ENCODE results near the gene TEP1. TPM values are rescaled to one million over a fixed set of nuclear protein-coding genes. Genes with fewer than 3 reads are reported as not detected.

Gene TEP1
- total and polyA plus RNA-seq, 2 donors (not counting 1 experiment from before 2014, with no cell fraction given) = 10.5 to 21.6 TPM

- Histone ChIP-seq H3K27me3 (ENCODE audit: control insufficient read depth, insufficient read depth, low read length) (no peaks in the 10 kb centered on the region), H3K9ac (ENCODE audit: insufficient read depth, low read length) (no peak overlapping the region), H2AFZ (ENCODE audit: low read length) (no peak overlapping the region), H3K9me3 (ENCODE audit: control insufficient read depth, insufficient read depth, low read depth, low read length) (no peaks in the 10 kb centered on the region), H3K79me2 (ENCODE audit: control insufficient read depth, insufficient read depth, low read length) (no peaks in the 10 kb centered on the region), H3K4me3 (replicated peaks in 1 of 4; ENCODE audit: control extremely low read depth in 1 of 4, insufficient read depth in 1 of 4, low read depth in 3 of 4, low read length in 4 of 4) (no peak overlapping the region), H3K4me1 (ENCODE audit: control insufficient read depth, extremely low read depth, insufficient read depth, low read length) (no peaks in the 10 kb centered on the region), H3K27ac (ENCODE audit: insufficient read depth, low read length) (no peak overlapping the region), H3K4me2 (ENCODE audit: extremely low read depth, insufficient read depth, low read length) (no peak overlapping the region), H4K20me1 (ENCODE audit: control insufficient read depth, extremely low read depth, insufficient read depth, low read length) (no peaks in the 10 kb centered on the region), H3K36me3 (ENCODE audit: control insufficient read depth, insufficient read depth, low read length) (peaks cover 6% of the 10 kb centered on the region)
- TF ChIP-seq CTCF (conservative IDR thresholded peaks at IDR 0.05 in 1 of 2, IDR thresholded peaks at IDR 0.05 in 1 of 2; ENCODE audit: low read depth in 1 of 2, low read length in 2 of 2) (no peak), EZH2 (IDR thresholded peaks at IDR 0.05; ENCODE audit: low read length, missing control alignments) (no peak)
- no peak for DNase-seq (ENCODE audit: low read depth in 2 of 2)
These were observed 15.8 kb downstream of the TEP1 start for GRCh38 chr14:20397511-20397910.

GRCh38 chr14:20391505-20391904 is 21.8 kb downstream of the TEP1 start:
- no peak overlapping the region for H3K27ac ChIP-seq (ENCODE audit: insufficient read depth, low read length)
- H3K4me2 ChIP-seq (ENCODE audit: extremely low read depth, insufficient read depth, low read length) = no peak overlapping the region
- TF ChIP-seq CTCF (conservative IDR thresholded peaks at IDR 0.05 in 1 of 2, IDR thresholded peaks at IDR 0.05 in 1 of 2; ENCODE audit: low read depth in 1 of 2, low read length in 2 of 2) = no peak
- TF ChIP-seq EZH2 (IDR thresholded peaks at IDR 0.05; ENCODE audit: low read length, missing control alignments) = no peak
- no peak overlapping the region for H2AFZ ChIP-seq (ENCODE audit: low read length)
- no peak overlapping the region for H3K4me3 ChIP-seq (replicated peaks in 1 of 4; ENCODE audit: control extremely low read depth in 1 of 4, insufficient read depth in 1 of 4, low read depth in 3 of 4, low read length in 4 of 4)
- H3K36me3 ChIP-seq (ENCODE audit: control insufficient read depth, insufficient read depth, low read length) = peaks cover 18% of the 10 kb centered on the region
- no peaks in the 10 kb centered on the region for H3K27me3 ChIP-seq (ENCODE audit: control insufficient read depth, insufficient read depth, low read length)
- no peak for DNase-seq (ENCODE audit: low read depth in 2 of 2)
- H4K20me1 ChIP-seq (ENCODE audit: control insufficient read depth, extremely low read depth, insufficient read depth, low read length) = no peaks in the 10 kb centered on the region
- H3K9me3 ChIP-seq (ENCODE audit: control insufficient read depth, insufficient read depth, low read depth, low read length) = no peaks in the 10 kb centered on the region
- no peaks in the 10 kb centered on the region for H3K4me1 ChIP-seq (ENCODE audit: control insufficient read depth, extremely low read depth, insufficient read depth, low read length)
- no peak overlapping the region for H3K9ac ChIP-seq (ENCODE audit: insufficient read depth, low read length)
- H3K79me2 ChIP-seq (ENCODE audit: control insufficient read depth, insufficient read depth, low read length) = no peaks in the 10 kb centered on the region

- H3K9ac ChIP-seq (ENCODE audit: insufficient read depth, low read length) = no peak overlapping the region
- no peak overlapping the region for H3K4me3 ChIP-seq (replicated peaks in 1 of 4; ENCODE audit: control extremely low read depth in 1 of 4, insufficient read depth in 1 of 4, low read depth in 3 of 4, low read length in 4 of 4)
- H3K27ac ChIP-seq (ENCODE audit: insufficient read depth, low read length) = no peak overlapping the region
- no peak for DNase-seq (ENCODE audit: low read depth in 2 of 2)
- no peaks in the 10 kb centered on the region for H3K27me3 ChIP-seq (ENCODE audit: control insufficient read depth, insufficient read depth, low read length)
- H3K36me3 ChIP-seq (ENCODE audit: control insufficient read depth, insufficient read depth, low read length) = peaks cover 26% of the 10 kb centered on the region
- H2AFZ ChIP-seq (ENCODE audit: low read length) = no peak overlapping the region
- no peak overlapping the region for H3K4me2 ChIP-seq (ENCODE audit: extremely low read depth, insufficient read depth, low read length)
- no peaks in the 10 kb centered on the region for H4K20me1 ChIP-seq (ENCODE audit: control insufficient read depth, extremely low read depth, insufficient read depth, low read length)
- no peaks in the 10 kb centered on the region for H3K79me2 ChIP-seq (ENCODE audit: control insufficient read depth, insufficient read depth, low read length)
- H3K4me1 ChIP-seq (ENCODE audit: control insufficient read depth, extremely low read depth, insufficient read depth, low read length) = no peaks in the 10 kb centered on the region
- H3K9me3 ChIP-seq (ENCODE audit: control insufficient read depth, insufficient read depth, low read depth, low read length) = no peaks in the 10 kb centered on the region
- no peak for TF ChIP-seq CTCF (conservative IDR thresholded peaks at IDR 0.05 in 1 of 2, IDR thresholded peaks at IDR 0.05 in 1 of 2; ENCODE audit: low read depth in 1 of 2, low read length in 2 of 2)
- no peak for TF ChIP-seq EZH2 (IDR thresholded peaks at IDR 0.05; ENCODE audit: low read length, missing control alignments)
These were observed 25.1 kb downstream of the TEP1 start for GRCh38 chr14:20388159-20388558.
